Left lobe of liver (tissue), 2 donors: Measurements from ENCODE around the gene CMPK1. TPM values are rescaled to one million over a fixed set of nuclear protein-coding genes. Genes with fewer than 3 reads are reported as not detected.
A peak's percentile ranks its signal among the peaks of the same experiment; 100 is the strongest.
"Not testable (repeated sequence)": the region's sequence is repeated elsewhere in the genome, so short reads cannot be mapped to it uniquely, and the experiment has no call there.

Experiments used
- ATAC-seq: fragments of 200-7000 bp; cut with Tn5 transposase; one replicate; pipeline ENCODE4 v1.9.1; 2020; ENCODE audit warnings: mild to moderate bottlenecking, moderate library complexity
- DNase-seq: peaks from one replicate; pipeline ENCODE4 v3.0.0-alpha.2; 2020; ENCODE audit warnings: low spot score
- total RNA-seq: library from RNA; stranded (reverse); gene quantifications from one replicate; pipeline ENCODE4 v1.2.1, GENCODE V29; 2021
- donor health status: DM: no; HTN: no; CAD: no; lungs with moderate emphysema.
- donor health status: DM: no; HTN: yes; CAD: no.

CMPK1 gene
- total RNA-seq, 1 donor from 2014 or later: 119 TPM

GRCh38 chr1:47337350-47337749 lies 3.8 kb downstream of the CMPK1 start:
- DNase-seq (no peak), ATAC-seq (no peak)

GRCh38 chr1:47338249-47339077 lies 4.9 kb downstream of the CMPK1 start:
- no peak for DNase-seq
- no peak for ATAC-seq

- DNase-seq (peak; percentile 39), ATAC-seq (peak; percentile 86)
Observed at GRCh38 chr1:47340227-47340626, 6.6 kb downstream of the CMPK1 start.

- ATAC-seq, DNase-seq: not testable (repeated sequence)
Observed at GRCh38 chr1:47346979-47347378, 13.4 kb downstream of the CMPK1 start.

- ATAC-seq: peak; percentile 66
Observed at GRCh38 chr1:47347735-47348134, 14.1 kb downstream of the CMPK1 start.

DNA sequence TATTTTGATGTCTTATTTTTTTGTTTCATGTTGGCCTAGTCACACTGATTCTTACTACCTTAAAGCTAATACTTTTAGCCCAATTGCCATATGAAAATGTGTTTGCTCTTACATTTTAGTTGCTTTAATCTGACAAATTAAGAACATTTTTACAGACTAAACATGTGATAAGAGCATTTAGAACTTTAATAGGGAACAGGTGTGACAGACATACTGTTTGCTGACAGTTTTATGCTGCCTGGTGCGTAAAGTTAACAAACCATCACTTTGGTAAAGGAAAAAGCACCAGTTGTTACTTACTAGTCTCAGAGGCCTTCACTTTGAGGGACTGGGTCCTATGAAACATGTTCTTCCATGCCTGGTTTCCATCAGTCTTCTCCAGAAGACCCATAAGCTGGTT lies 14.7 kb downstream of the CMPK1 start:
- DNase-seq: no peak
- no peak for ATAC-seq

More at GRCh38 chr1:47347735-47348134, 14.1 kb downstream of the CMPK1 start:
- no peak for DNase-seq

GRCh38 chr1:47351305-47351704 lies 17.7 kb downstream of the CMPK1 start:
- ATAC-seq (no peak), DNase-seq (no peak)

- ATAC-seq (no peak), DNase-seq (no peak)
Observed at GRCh38 chr1:47361380-47361779, 27.8 kb downstream of the CMPK1 start.

DNA sequence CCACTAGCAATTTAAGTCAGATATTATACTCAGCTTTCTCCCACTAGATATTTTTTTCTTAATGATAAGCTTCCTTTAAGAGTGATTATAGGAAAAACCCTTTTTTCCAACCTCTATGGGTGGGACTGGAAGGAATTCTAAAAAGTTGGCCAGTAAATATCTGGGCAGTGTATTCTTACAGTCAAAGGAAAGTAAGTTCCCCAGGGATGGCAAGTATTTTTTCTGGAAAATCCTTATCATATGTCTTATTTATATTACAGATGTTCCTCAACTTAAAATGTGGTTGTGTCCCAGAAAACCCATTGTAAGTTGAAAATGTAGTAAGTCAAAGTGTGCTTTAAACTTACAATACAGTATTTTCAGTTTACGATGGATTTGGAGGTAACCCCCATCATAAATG lies 29.2 kb downstream of the CMPK1 start:
- DNase-seq (no peak), ATAC-seq (no peak)

- ATAC-seq: no peak
- no peak for DNase-seq
Observed at GRCh38 chr1:47367651-47368050, 34.1 kb downstream of the CMPK1 start.

- no peak for ATAC-seq
- DNase-seq: no peak
Observed at GRCh38 chr1:47371016-47371517, 37.5 kb downstream of the CMPK1 start.

- no peak for DNase-seq
- ATAC-seq: no peak
Observed at GRCh38 chr1:47374501-47374900, 40.9 kb downstream of the CMPK1 start.

DNA sequence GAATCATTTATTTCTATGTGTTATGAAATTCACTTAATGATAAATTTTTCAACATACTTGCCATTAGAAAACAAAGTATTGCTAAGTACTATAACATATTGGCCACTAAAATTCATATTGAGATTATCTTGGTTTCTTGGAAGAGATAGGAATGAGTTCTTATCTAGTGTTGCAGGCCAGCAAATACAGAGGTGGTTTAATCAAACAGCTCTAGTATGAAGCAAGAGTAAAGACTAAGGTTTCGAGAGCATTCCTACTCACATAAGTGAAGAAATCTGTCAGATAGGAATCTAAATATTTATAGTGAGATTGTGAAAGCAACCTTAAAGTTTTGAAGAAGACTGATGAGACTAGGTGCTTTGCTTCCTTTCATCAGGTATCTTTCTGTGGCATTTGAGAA lies 44.6 kb downstream of the CMPK1 start:
- ATAC-seq (peak; percentile 67), DNase-seq (no peak)

GRCh38 chr1:47380699-47381098 lies 47.1 kb downstream of the CMPK1 start:
- ATAC-seq: peak; percentile 96
- no peak for DNase-seq

DNA sequence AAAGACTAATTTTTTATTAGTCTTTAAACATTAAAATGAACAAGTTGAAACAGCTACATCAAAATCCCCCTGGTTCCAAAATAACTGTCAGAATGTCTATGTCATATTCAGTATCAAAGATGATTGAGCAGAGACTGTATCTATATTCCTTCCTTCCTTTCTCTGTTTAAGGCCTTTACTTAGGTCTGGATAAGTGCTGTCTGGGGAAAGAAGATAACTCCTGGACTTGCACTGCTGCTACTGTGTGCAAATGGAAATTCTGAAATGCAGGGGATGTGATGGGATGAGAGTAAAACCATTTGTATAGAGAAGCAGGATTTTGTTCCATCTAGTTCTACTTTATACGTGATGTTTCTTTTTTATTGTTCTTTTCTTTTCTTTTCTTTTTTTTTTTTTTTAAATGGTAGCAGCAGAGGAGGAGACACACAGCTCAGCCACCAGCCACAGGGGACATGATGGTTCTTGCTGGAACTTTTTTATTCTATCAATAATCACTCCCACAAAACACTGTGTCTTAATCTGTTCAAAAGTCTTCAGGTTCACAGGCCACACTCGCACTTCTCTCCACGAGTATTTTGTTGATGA lies 48.9 kb downstream of the CMPK1 start:
- ATAC-seq (no peak), DNase-seq (no peak)

DNA sequence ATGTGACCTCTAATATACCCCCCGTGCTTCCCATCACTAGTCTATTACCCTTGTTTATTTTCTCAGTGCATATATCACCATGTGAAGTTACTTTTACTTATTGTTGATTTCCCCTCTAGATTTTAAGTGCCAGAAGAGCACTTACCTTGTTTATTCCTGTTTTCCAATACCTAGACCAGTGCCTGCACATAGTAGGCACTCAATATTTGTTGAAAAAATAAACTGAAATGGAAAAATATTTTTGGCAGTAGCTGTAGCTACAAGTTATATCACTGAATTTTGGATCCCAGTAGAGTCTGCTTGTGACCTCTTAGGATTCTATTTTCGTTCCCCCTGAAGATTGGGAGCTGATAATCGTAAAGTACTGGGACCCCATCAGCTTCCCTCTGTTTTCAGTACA lies 50.5 kb downstream of the CMPK1 start:
- ATAC-seq (no peak), DNase-seq (no peak)

GRCh38 chr1:47385020-47385419 lies 51.4 kb downstream of the CMPK1 start:
- DNase-seq (no peak), ATAC-seq (no peak)

- no peak for DNase-seq
- no peak for ATAC-seq
Observed at GRCh38 chr1:47386268-47386667, 52.7 kb downstream of the CMPK1 start.

- ATAC-seq (peak; percentile 55), DNase-seq (no peak)
Observed at GRCh38 chr1:47388030-47388890, 54.7 kb downstream of the CMPK1 start.

- DNase-seq: peak; percentile 71
- peak; percentile 93 for ATAC-seq
Observed at GRCh38 chr1:47388891-47389238, 55.3 kb downstream of the CMPK1 start.

DNA sequence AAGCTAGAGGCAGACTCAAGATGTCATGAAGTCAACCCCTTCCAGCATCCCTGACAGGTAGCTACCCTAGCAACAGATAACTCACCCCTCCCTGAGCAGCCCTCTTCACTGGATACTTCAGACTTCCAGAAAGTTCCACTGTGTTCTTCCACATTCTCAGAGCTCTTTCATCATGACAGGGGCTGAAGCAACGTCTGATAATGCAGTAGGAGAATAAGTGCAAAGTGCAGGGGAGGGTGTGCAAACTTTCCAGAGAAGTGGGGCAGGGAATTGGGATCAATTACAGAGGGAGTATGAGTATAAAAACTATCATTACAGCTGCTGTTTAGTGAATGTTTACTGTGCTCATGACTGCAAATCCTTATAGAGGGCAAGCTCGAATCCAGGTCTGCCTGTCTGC lies 56.1 kb downstream of the CMPK1 start:
- ATAC-seq: peak; percentile 35
- no peak for DNase-seq
